ENCODE results near the gene FAM118A. TPM values are rescaled to one million over a fixed set of nuclear protein-coding genes. Genes with fewer than 3 reads are reported as not detected.

FAM118A gene
- total and polyA plus RNA-seq, 9 of the 15 experiments (the other 6 are each of a cell fraction or from before 2014, with no cell fraction given) = 17.0 to 223 (median 59.4) TPM

- TF ChIP-seq PATZ1 (CRISPR knock-in tag; IDR thresholded peaks at IDR 0.05; ENCODE audit: borderline replicate concordance) (no peak), ZNF395 (CRISPR knock-in tag; IDR thresholded peaks at IDR 0.05) (no peak), TAF7 (tag; IDR thresholded peaks at IDR 0.05) (no peak), ELF4 (CRISPR knock-in tag; IDR thresholded peaks at IDR 0.05) (no peak), STAT5B (CRISPR knock-in tag; IDR thresholded peaks at IDR 0.05) (no peak), ZNF766 (CRISPR knock-in tag; conservative IDR thresholded peaks at IDR 0.05) (no peak), LARP7 (IDR thresholded peaks at IDR 0.05) (no peak), RNF219 (CRISPR knock-in tag; IDR thresholded peaks at IDR 0.05) (no peak), CTCF (IDR thresholded peaks at IDR 0.05 in 2 of 3, conservative IDR thresholded peaks at IDR 0.05 in 1 of 3; ENCODE audit: insufficient read depth in 2 of 3, low read depth in 1 of 3, low read length in 3 of 3) (no peak), KLF1 (tag; IDR thresholded peaks at IDR 0.05) (no peak), ZNF316 (IDR thresholded peaks at IDR 0.05) (peak; percentile 85), CREM (IDR thresholded peaks at IDR 0.05; ENCODE audit: low read depth) (no peak)
Measured at GRCh38 chr22:45357490-45357889, 47.8 kb downstream of the FAM118A start (continued).

All from K562 (cell line).